Natural killer cell treated with Interleukin-12 subunit alpha and Interleukin-12 subunit beta and Interleukin-15 and Interleukin-18, amount 100 ng/mL, for 72 hours (primary cell): Measurements from ENCODE around the gene TNRC18. TPM values are rescaled to one million over a fixed set of nuclear protein-coding genes. Genes with fewer than 3 reads are reported as not detected.
A peak's percentile ranks its signal among the peaks of the same experiment; 100 is the strongest.
"Not testable (repeated sequence)": the region's sequence is repeated elsewhere in the genome, so short reads cannot be mapped to it uniquely, and the experiment has no call there.

ENCODE experiments used
- ATAC-seq, 2 donors: fragments of 150-1000 bp; cut with Tn5 transposase in 1 of 2; sonication (Bioruptor Pico), chemical (Tn5 transposase) in 1 of 2; 2 replicates each; pipeline ENCODE4 v1.10.0; 2021
- DNase-seq: peaks from one replicate; pipeline ENCODE4 v3.0.0; 2022; ENCODE audit warnings: low spot score
- H3K27ac Mint-ChIP-seq, 2 donors: 1 replicate in 1 of 2; 2 replicates in 1 of 2; pipeline ENCODE4 v1.8.0; 2022; ENCODE audit warnings: mixed read lengths in 2 of 2, mild to moderate bottlenecking in 1 of 2, moderate library complexity in 1 of 2
- H3K27me3 Mint-ChIP-seq, 2 donors: 1 replicate in 1 of 2; 2 replicates in 1 of 2; pipeline ENCODE4 v1.8.0; 2022; ENCODE audit warnings: mixed read lengths in 2 of 2
- H3K36me3 Mint-ChIP-seq: one replicate; pipeline ENCODE4 v1.8.0; 2022; ENCODE audit warnings: mixed read lengths
- H3K4me1 Mint-ChIP-seq, 2 donors: 1 replicate in 1 of 2; 2 replicates in 1 of 2; pipeline ENCODE4 v1.8.0; 2022; ENCODE audit warnings: low read depth in 2 of 2, mixed read lengths in 2 of 2, mild to moderate bottlenecking in 1 of 2
- H3K4me3 Mint-ChIP-seq: one replicate; pipeline ENCODE4 v1.8.0; 2022; ENCODE audit warnings: mixed read lengths
- H3K9me3 Mint-ChIP-seq: 2 replicates; pipeline ENCODE4 v1.8.0; 2022; ENCODE audit warnings: mixed read lengths
- total RNA-seq, 2 donors: library from RNA; stranded (reverse); gene quantifications; one replicate each; pipeline ENCODE4 v1.2.3, GENCODE V29; 2022

TNRC18 gene
- total RNA-seq, 2 donors from 2014 or later = 81.2 to 87.6 TPM

GRCh38 chr7:5322621-5323410 lies 100.8 kb downstream of the TNRC18 start:
- no peaks in the 10 kb centered on the region for H3K27me3 Mint-ChIP-seq
- no peak overlapping the region for H3K27ac Mint-ChIP-seq
- H3K9me3 Mint-ChIP-seq = peaks cover 3% of the 10 kb centered on the region
- ATAC-seq (no peak), DNase-seq (no peak)
- no peak overlapping the region for H3K4me3 Mint-ChIP-seq
- peaks cover 22% of the 10 kb centered on the region for H3K36me3 Mint-ChIP-seq
- peaks cover 7 to 11% of the 10 kb centered on the region in 2 donors for H3K4me1 Mint-ChIP-seq

GRCh38 chr7:5320802-5321396 lies 102.7 kb downstream of the TNRC18 start:
- Mint-ChIP-seq H3K27me3 (no peaks in the 10 kb centered on the region), H3K27ac (no peak overlapping the region), H3K4me1 (peaks cover 0 to 10% of the 10 kb centered on the region in 2 donors), H3K9me3 (peaks cover 3% of the 10 kb centered on the region), H3K4me3 (no peak overlapping the region), H3K36me3 (peaks cover 22% of the 10 kb centered on the region)
- no peak for DNase-seq
- ATAC-seq = peak; percentile 10 to 29

GRCh38 chr7:5320391-5320790 lies 103.2 kb downstream of the TNRC18 start:
- DNase-seq = no peak
- peaks cover 3% of the 10 kb centered on the region for H3K9me3 Mint-ChIP-seq
- H3K4me1 Mint-ChIP-seq = peaks cover 0 to 10% of the 10 kb centered on the region in 2 donors
- no peak overlapping the region for H3K27ac Mint-ChIP-seq
- no peak overlapping the region for H3K4me3 Mint-ChIP-seq
- peak in 1 of 2 donors; percentile 46 for ATAC-seq
- peaks cover 22% of the 10 kb centered on the region for H3K36me3 Mint-ChIP-seq
- no peaks in the 10 kb centered on the region for H3K27me3 Mint-ChIP-seq

GRCh38 chr7:5318613-5319012 lies 105.0 kb downstream of the TNRC18 start:
- not testable (repeated sequence) for H3K4me1 Mint-ChIP-seq, ATAC-seq, H3K9me3 Mint-ChIP-seq, H3K4me3 Mint-ChIP-seq, DNase-seq, H3K27me3 Mint-ChIP-seq, H3K27ac Mint-ChIP-seq
- peaks cover 22% of the 10 kb centered on the region for H3K36me3 Mint-ChIP-seq

GRCh38 chr7:5315761-5316160 lies 107.9 kb downstream of the TNRC18 start:
- Mint-ChIP-seq H3K4me3 (no peak overlapping the region), H3K27ac (no peak overlapping the region), H3K9me3 (peaks cover 3% of the 10 kb centered on the region), H3K36me3 (peaks cover 22% of the 10 kb centered on the region), H3K27me3 (no peaks in the 10 kb centered on the region), H3K4me1 (peaks cover 0 to 5% of the 10 kb centered on the region in 2 donors)
- ATAC-seq = no peak
- DNase-seq = no peak

- Mint-ChIP-seq H3K4me3 (no peak overlapping the region), H3K27me3 (no peaks in the 10 kb centered on the region), H3K4me1 (peaks cover 0 to 5% of the 10 kb centered on the region in 2 donors), H3K27ac (no peak overlapping the region), H3K9me3 (peaks cover 3% of the 10 kb centered on the region), H3K36me3 (peaks cover 20% of the 10 kb centered on the region)
- DNase-seq (no peak), ATAC-seq (no peak)
Observed at GRCh38 chr7:5314864-5315263, 108.8 kb downstream of the TNRC18 start.

- not testable (repeated sequence) for H3K27me3 Mint-ChIP-seq, H3K4me3 Mint-ChIP-seq, H3K9me3 Mint-ChIP-seq, DNase-seq, H3K4me1 Mint-ChIP-seq, H3K27ac Mint-ChIP-seq, H3K36me3 Mint-ChIP-seq
- ATAC-seq = peak in 1 of 2 donors; percentile 22
Observed at GRCh38 chr7:5313076-5313885, 110.4 kb downstream of the TNRC18 start.

- not testable (repeated sequence) for H3K9me3 Mint-ChIP-seq, DNase-seq, H3K27ac Mint-ChIP-seq, H3K4me1 Mint-ChIP-seq, H3K4me3 Mint-ChIP-seq, ATAC-seq, H3K36me3 Mint-ChIP-seq, H3K27me3 Mint-ChIP-seq
Observed at GRCh38 chr7:5312276-5313070, 111.2 kb downstream of the TNRC18 start.

- no peaks in the 10 kb centered on the region for H3K27me3 Mint-ChIP-seq
- H3K4me3 Mint-ChIP-seq = no peak overlapping the region
- H3K36me3 Mint-ChIP-seq = peaks cover 7% of the 10 kb centered on the region
- DNase-seq (no peak), ATAC-seq (no peak)
- no peak overlapping the region for H3K27ac Mint-ChIP-seq
- H3K4me1 Mint-ChIP-seq = peaks cover 0 to 4% of the 10 kb centered on the region in 2 donors
- H3K9me3 Mint-ChIP-seq = no peaks in the 10 kb centered on the region
Observed at GRCh38 chr7:5310822-5311405, 112.7 kb downstream of the TNRC18 start.

GRCh38 chr7:5309146-5309545 lies 114.5 kb downstream of the TNRC18 start:
- Mint-ChIP-seq H3K4me3 (no peak overlapping the region), H3K27me3 (no peaks in the 10 kb centered on the region), H3K9me3 (no peaks in the 10 kb centered on the region), H3K4me1 (peaks cover 0 to 4% of the 10 kb centered on the region in 2 donors), H3K36me3 (peaks cover 7% of the 10 kb centered on the region), H3K27ac (no peak overlapping the region)
- no peak for ATAC-seq
- DNase-seq = no peak

GRCh38 chr7:5307221-5308142 lies 116.2 kb downstream of the TNRC18 start:
- DNase-seq, H3K27ac Mint-ChIP-seq, H3K36me3 Mint-ChIP-seq, H3K27me3 Mint-ChIP-seq, H3K4me1 Mint-ChIP-seq, H3K9me3 Mint-ChIP-seq, H3K4me3 Mint-ChIP-seq: not testable (repeated sequence)
- ATAC-seq = peak in 1 of 2 donors; percentile 3

GRCh38 chr7:5305050-5305449 lies 118.6 kb downstream of the TNRC18 start:
- H3K9me3 Mint-ChIP-seq, H3K4me1 Mint-ChIP-seq, H3K4me3 Mint-ChIP-seq, DNase-seq, H3K27ac Mint-ChIP-seq, ATAC-seq, H3K36me3 Mint-ChIP-seq, H3K27me3 Mint-ChIP-seq: not testable (repeated sequence)
